ENCODE measurements around the gene SLC9A9. TPM values are rescaled to one million over a fixed set of nuclear protein-coding genes. Genes with fewer than 3 reads are reported as not detected.

SLC9A9 gene
- 10 to 100 TPM in 1 of 4 donors, 1 to 10 TPM in 3; 2.1 to 40.4 (median 7.2) TPM for total RNA-seq

GRCh38 chr3:143847787-143848631 is at the start of gene SLC9A9:
Gene SLC9A9 (minus strand): TSS chr3:143848468. CDS start chr3:143848322, 146 bp downstream.
- H3K27me3 ChIP-seq = no peaks in the 10 kb centered on the region
- H3K4me1 ChIP-seq = peaks cover 0 to 3% (median 0%) of the 10 kb centered on the region in 4 donors
- peak in 2 of 3 donors; percentile 56 to 64 for DNase-seq
- no peaks in the 10 kb centered on the region for H3K36me3 ChIP-seq
- H3K27ac ChIP-seq = peak within 1 kb of the TSS; percentile 30 to 77 (median 72)
- H3K4me3 ChIP-seq = peak within 1 kb of the TSS; percentile 42 to 62 (median 57)
- no peaks in the 10 kb centered on the region for H3K9me3 ChIP-seq
- TF ChIP-seq CTCF (IDR thresholded peaks at IDR 0.05) (no peak), POLR2A (IDR thresholded peaks at IDR 0.05) (no peak)

GRCh38 chr3:143897576-143898295 is 49.5 kb upstream of the SLC9A9 start:
- Histone ChIP-seq H3K4me3 (no peak overlapping the region), H3K27me3 (no peaks in the 10 kb centered on the region), H3K36me3 (no peaks in the 10 kb centered on the region), H3K4me1 (no peaks in the 10 kb centered on the region), H3K27ac (no peak overlapping the region), H3K9me3 (no peaks in the 10 kb centered on the region)
- TF ChIP-seq CTCF (IDR thresholded peaks at IDR 0.05) = no peak
- no peak for TF ChIP-seq POLR2A (IDR thresholded peaks at IDR 0.05)
- no peak for DNase-seq

DNA sequence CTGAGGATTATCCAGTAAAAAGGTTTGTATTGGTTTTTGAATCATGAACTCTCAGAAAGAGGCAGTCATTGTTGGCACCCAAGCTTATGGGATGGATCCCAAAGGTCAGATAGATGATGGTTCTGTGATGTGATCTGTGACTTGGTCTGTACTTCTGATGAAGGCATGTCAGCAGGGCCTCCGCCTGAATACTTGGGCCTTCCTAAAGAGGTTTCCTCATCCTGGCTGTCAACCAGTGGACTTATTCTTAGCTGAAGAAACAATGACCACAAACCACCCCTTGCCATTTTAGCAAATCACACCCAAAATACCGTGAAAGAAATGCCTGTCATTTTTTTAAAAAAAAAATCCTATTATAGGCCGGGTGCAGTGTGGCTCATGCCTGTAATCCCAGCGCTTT is 48.2 kb upstream of the SLC9A9 start:
- Histone ChIP-seq H3K27me3 (no peaks in the 10 kb centered on the region), H3K9me3 (no peaks in the 10 kb centered on the region), H3K4me1 (no peaks in the 10 kb centered on the region), H3K36me3 (no peaks in the 10 kb centered on the region), H3K4me3 (no peak overlapping the region), H3K27ac (no peak overlapping the region)
- TF ChIP-seq POLR2A (IDR thresholded peaks at IDR 0.05) (no peak), CTCF (IDR thresholded peaks at IDR 0.05) (no peak)
- no peak for DNase-seq

DNA sequence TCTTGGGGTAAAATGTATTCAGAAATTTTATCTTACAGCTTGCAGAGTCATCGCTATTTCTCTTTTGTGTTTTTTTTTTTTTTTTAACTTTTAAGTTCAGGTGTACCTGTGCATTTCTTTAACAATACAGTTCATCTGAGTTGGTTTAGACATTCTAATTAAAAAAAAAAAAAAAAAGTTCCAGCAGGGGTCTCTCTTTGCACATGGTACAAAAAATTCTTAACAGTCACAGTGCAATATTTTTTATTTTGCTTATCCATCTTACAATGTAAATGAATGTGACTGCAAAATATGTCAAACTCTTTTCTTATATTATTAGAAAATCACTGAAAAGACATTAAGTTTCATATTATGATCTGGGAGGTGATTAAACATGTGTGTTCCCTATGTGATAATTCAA is 47.5 kb upstream of the SLC9A9 start:
- no peak for DNase-seq
- TF ChIP-seq CTCF (IDR thresholded peaks at IDR 0.05) = peak in 3 of 6 experiments; percentile 6 to 21 (median 9)
- no peak for TF ChIP-seq POLR2A (IDR thresholded peaks at IDR 0.05)

DNA sequence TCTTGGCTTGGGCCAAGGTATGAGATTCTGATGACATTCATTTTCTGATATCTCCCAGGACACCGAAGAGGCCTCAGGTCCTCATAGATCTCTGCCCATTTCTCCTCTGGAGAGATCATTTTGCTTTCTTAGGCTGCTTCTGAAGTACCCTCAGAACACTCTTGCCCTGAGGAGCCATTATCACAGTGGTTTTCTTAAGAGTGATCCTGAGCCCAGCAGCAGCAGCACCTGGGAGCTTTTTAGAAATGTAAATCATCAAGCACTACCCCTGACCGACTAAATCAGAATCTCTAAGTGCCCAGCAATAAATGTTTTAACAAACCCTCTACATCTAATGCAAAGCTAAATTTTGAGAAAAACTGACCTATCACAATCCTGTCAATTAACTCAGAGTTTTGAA is 40.6 kb upstream of the SLC9A9 start:
- Histone ChIP-seq H3K4me1 (no peaks in the 10 kb centered on the region), H3K27me3 (no peaks in the 10 kb centered on the region), H3K9me3 (no peaks in the 10 kb centered on the region), H3K4me3 (no peak overlapping the region), H3K27ac (no peak overlapping the region), H3K36me3 (no peaks in the 10 kb centered on the region)
- TF ChIP-seq CTCF (IDR thresholded peaks at IDR 0.05) = no peak
- no peak for TF ChIP-seq POLR2A (IDR thresholded peaks at IDR 0.05)
- DNase-seq = no peak

More for the DNA sequence above, 47.5 kb upstream of the SLC9A9 start:
- no peaks in the 10 kb centered on the region for H3K27me3 ChIP-seq
- H3K27ac ChIP-seq = no peak overlapping the region
- no peak overlapping the region for H3K4me3 ChIP-seq
- H3K36me3 ChIP-seq = no peaks in the 10 kb centered on the region
- no peaks in the 10 kb centered on the region for H3K9me3 ChIP-seq
- H3K4me1 ChIP-seq = no peaks in the 10 kb centered on the region
